HepG2 (cell line): ENCODE data around the gene DCAF8. TPM values are rescaled to one million over a fixed set of nuclear protein-coding genes. Genes with fewer than 3 reads are reported as not detected.

Source experiments
- CBFB ChIP-seq: sonication (generic); formaldehyde crosslinking; IDR thresholded peaks from 2 replicates; pipeline ENCODE4 v1.4.0; 2020; ENCODE audit warnings: missing genetic modification reagents
- CHD2 ChIP-seq: IDR thresholded peaks from 2 replicates; pipeline ENCODE4 v1.6.1; 2011; ENCODE audit warnings: low read depth, low read length, improper control_type of control experiment
- CREB1 ChIP-seq, 2 experiments: fragments of 450-650 bp in 1 of 2; IDR thresholded peaks; 2 replicates each; pipeline ENCODE4 v1.6.1; 2016 to 2017; ENCODE audit warnings: control low read depth in 1 of 2, mild to moderate bottlenecking in 1 of 2, missing compliant biosample characterization in 1 of 2, missing genetic modification characterization in 1 of 2
- FOXK1 ChIP-seq: sonication (generic); formaldehyde crosslinking; IDR thresholded peaks from 2 replicates; pipeline ENCODE4 v1.4.0; 2020; ENCODE audit warnings: low read depth, missing genetic modification reagents, borderline replicate concordance
- KDM5B ChIP-seq: sonication (generic); formaldehyde crosslinking; IDR thresholded peaks from 2 replicates; pipeline ENCODE4 v1.4.0; 2020; ENCODE audit warnings: missing genetic modification reagents, mild to moderate bottlenecking, borderline replicate concordance
- KLF13 ChIP-seq: sonication (generic); formaldehyde crosslinking; IDR thresholded peaks from 2 replicates; pipeline ENCODE4 v1.4.0; 2020; ENCODE audit warnings: mild to moderate bottlenecking, missing genetic modification reagents
- KLF9 ChIP-seq: IDR thresholded peaks from 2 replicates; pipeline ENCODE4 v1.6.1; 2016; ENCODE audit warnings: low read depth
- MTF2 ChIP-seq: sonication (generic); formaldehyde crosslinking; IDR thresholded peaks from 2 replicates; pipeline ENCODE4 v1.5.0; 2020; ENCODE audit warnings: missing genetic modification reagents, borderline replicate concordance
- MYC ChIP-seq: sonication (generic); formaldehyde crosslinking; IDR thresholded peaks from 2 replicates; pipeline ENCODE4 v1.9.0; 2021; ENCODE audit warnings: missing genetic modification reagents, borderline replicate concordance
- PCBP1 ChIP-seq: fragments of 200-400 bp; formaldehyde crosslinking; IDR thresholded peaks from 2 replicates; pipeline ENCODE4 v1.6.1; 2017; ENCODE audit warnings: mild to moderate bottlenecking, low read depth, low read length, borderline replicate concordance
- PHF20 ChIP-seq: sonication (generic); formaldehyde crosslinking; IDR thresholded peaks from 2 replicates; pipeline ENCODE4 v1.5.0; 2020; ENCODE audit warnings: mild to moderate bottlenecking, missing genetic modification reagents
- POLR2A ChIP-seq, 2 experiments: IDR thresholded peaks; 2 replicates each; pipeline ENCODE4 v1.6.1; 2011; ENCODE audit warnings: low read depth in 2 of 2, low read length in 2 of 2, mild to moderate bottlenecking in 1 of 2, moderate library complexity in 1 of 2; ENCODE audit not compliant: insufficient read depth in 1 of 2
- PPARG ChIP-seq: conservative IDR thresholded peaks from 2 replicates; pipeline ENCODE4 v1.6.1; 2016; ENCODE audit warnings: missing biosample characterization, missing genetic modification reagents
- RBAK ChIP-seq: sonication (generic); formaldehyde crosslinking; IDR thresholded peaks from 2 replicates; pipeline ENCODE4 v1.5.1; 2020; ENCODE audit warnings: mild to moderate bottlenecking, missing genetic modification reagents
- REPIN1 ChIP-seq: sonication (generic); formaldehyde crosslinking; IDR thresholded peaks from 2 replicates; pipeline ENCODE4 v1.8.0; 2022; ENCODE audit warnings: missing genetic modification reagents, low read depth, mild to moderate bottlenecking, borderline replicate concordance
- SIN3A ChIP-seq: IDR thresholded peaks from 2 replicates; pipeline ENCODE4 v1.6.1; 2011; ENCODE audit warnings: low read depth, mild to moderate bottlenecking, control low read depth, low read length, borderline replicate concordance
- THAP9 ChIP-seq: sonication (generic); formaldehyde crosslinking; IDR thresholded peaks from 2 replicates; pipeline ENCODE4; 2020; ENCODE audit warnings: missing genetic modification reagents, mild to moderate bottlenecking, borderline replicate concordance
- TIGD3 ChIP-seq: sonication (generic); formaldehyde crosslinking; IDR thresholded peaks from 2 replicates; pipeline ENCODE4 v1.5.1; 2020; ENCODE audit warnings: mild to moderate bottlenecking, missing genetic modification reagents, borderline replicate concordance
- ZBTB7B ChIP-seq: sonication (generic); formaldehyde crosslinking; IDR thresholded peaks from 2 replicates; pipeline ENCODE4 v1.4.0; 2020; ENCODE audit warnings: missing genetic modification reagents
- ZMYM3 ChIP-seq: sonication (generic); formaldehyde crosslinking; IDR thresholded peaks from 2 replicates; pipeline ENCODE4 v1.5.1; 2020; ENCODE audit warnings: mild to moderate bottlenecking, missing genetic modification reagents
- ZNF281 ChIP-seq: sonication (generic); formaldehyde crosslinking; IDR thresholded peaks from 2 replicates; pipeline ENCODE4 v1.4.0; 2020; ENCODE audit warnings: missing genetic modification reagents, borderline replicate concordance
- ZNF3 ChIP-seq: IDR thresholded peaks from 2 replicates; pipeline ENCODE4 v1.7.0; 2017; ENCODE audit warnings: inconsistent platforms
- ZNF546 ChIP-seq: sonication (generic); formaldehyde crosslinking; conservative IDR thresholded peaks from 2 replicates; pipeline ENCODE4 v1.8.1; 2023; ENCODE audit warnings: mild to moderate bottlenecking, missing genetic modification reagents
- ZNF577 ChIP-seq: sonication (generic); formaldehyde crosslinking; IDR thresholded peaks from 2 replicates; pipeline ENCODE4 v1.4.0; 2020; ENCODE audit warnings: mild to moderate bottlenecking, low read depth, missing genetic modification reagents, borderline replicate concordance
- polyA plus RNA-seq, 8 experiments: library from polyadenylated mRNA; depleted of rRNA in 3 of 8; stranded (reverse) in 7 of 8; unstranded in 1 of 8; fragments of >200 nt; fragmentation: Illumina TruSeq in 4 of 8; extraction: Trizol in 4 of 8; gene quantifications; 2 replicates each; pipeline versions ENCODE4 v1.2.1 to v1.2.3, GENCODE V29; 2011 to 2016; ENCODE audit warnings: low read depth in 4 of 8, missing spikeins in 1 of 8, mixed read lengths in 1 of 8; ENCODE audit not compliant: insufficient read depth in 1 of 8
- total RNA-seq, 5 experiments: library from RNA; depleted of rRNA; stranded (reverse); fragments of >200 nt; fragmentation: Illumina TruSeq; extraction: Trizol; gene quantifications; 2 replicates each; pipeline ENCODE4 v1.2.3, GENCODE V29; 2016; ENCODE audit warnings: low read depth in 1 of 5

The DCAF8 gene
- total and polyA plus RNA-seq, 2 of the 13 experiments (the other 11 are each of a cell fraction or from before 2014, with no cell fraction given): 73.4 to 79.8 TPM

- 0 out of 2 replicates have a peak, but pooled peaks have one; percentile 43 for TF ChIP-seq SIN3A
- peak; percentile 78; the same call in 1 of the 2 replicates for TF ChIP-seq MYC (CRISPR knock-in tag)
- no peak for TF ChIP-seq ZNF546 (CRISPR knock-in tag)
- TF ChIP-seq ZNF281 (CRISPR knock-in tag): peak; percentile 99
- TF ChIP-seq ZNF3 (CRISPR knock-in tag): no peak
- peak; percentile 38; the same call in 1 of the 2 replicates for TF ChIP-seq ZBTB7B (CRISPR knock-in tag)
- TF ChIP-seq ZMYM3 (CRISPR knock-in tag): no peak
- TF ChIP-seq REPIN1: no peak
- no peak for TF ChIP-seq MTF2
- no peak for TF ChIP-seq POLR2A (IDR thresholded peaks at IDR 0.05; ENCODE audit: insufficient read depth in 1 of 2, low read depth in 2 of 2, low read length in 2 of 2)
- TF ChIP-seq CBFB: no peak
- TF ChIP-seq PCBP1: no peak
- TF ChIP-seq CHD2: peak; percentile 48; the same call in 1 of the 2 replicates
- TF ChIP-seq PHF20 (CRISPR knock-in tag): no peak
- TF ChIP-seq KLF9 (CRISPR knock-in tag): no peak
- TF ChIP-seq KLF13: no peak
- TF ChIP-seq ZNF577 (CRISPR knock-in tag): no peak
- TF ChIP-seq PPARG: no peak
- TF ChIP-seq RBAK (CRISPR knock-in tag): no peak
- no peak for TF ChIP-seq THAP9 (CRISPR knock-in tag)
- TF ChIP-seq FOXK1: no peak
- TF ChIP-seq KDM5B (CRISPR knock-in tag): peak; percentile 66; the same call in 1 of the 2 replicates
- no peak for TF ChIP-seq CREB1 (IDR thresholded peaks at IDR 0.05)
- TF ChIP-seq CREB1 (CRISPR knock-in tag; IDR thresholded peaks at IDR 0.05): no peak
- no peak for TF ChIP-seq TIGD3 (CRISPR knock-in tag)
Observed at GRCh38 chr1:160193091-160193819, 69.1 kb downstream of the DCAF8 start (continued).
